H9 (cell line): ENCODE results near the gene CDK10. TPM values are rescaled to one million over a fixed set of nuclear protein-coding genes. Genes with fewer than 3 reads are reported as not detected.

Experiments
- DNase-seq: peaks from one replicate; pipeline ENCODE4 v3.0.0-alpha.2; 2017
- H2AFZ ChIP-seq: one replicate; pipeline ENCODE4 v1.6.1; 2013; ENCODE audit warnings: mild to moderate bottlenecking, low read length, control low read depth, moderate library complexity
- H2AK5ac ChIP-seq: 2 replicates; pipeline ENCODE4 v1.6.1; 2013; ENCODE audit warnings: low read length, control low read depth, mixed read lengths; ENCODE audit not compliant: insufficient read length
- H2BK120ac ChIP-seq: one replicate; pipeline ENCODE4 v1.6.1; 2013; ENCODE audit warnings: low read depth, mild to moderate bottlenecking, low read length, control low read depth, inconsistent platforms; ENCODE audit not compliant: poor library complexity, severe bottlenecking
- H2BK12ac ChIP-seq: 2 replicates; pipeline ENCODE4 v1.6.1; 2013; ENCODE audit warnings: low read length, control low read depth, mixed read lengths, low read depth; ENCODE audit not compliant: insufficient read length
- H2BK15ac ChIP-seq: 2 replicates; pipeline ENCODE4 v1.6.1; 2013; ENCODE audit warnings: low read depth, low read length, control low read depth
- H2BK20ac ChIP-seq: one replicate; pipeline ENCODE4 v1.6.1; 2013; ENCODE audit warnings: low read depth, mild to moderate bottlenecking, low read length, control low read depth, inconsistent platforms; ENCODE audit not compliant: poor library complexity, severe bottlenecking
- H2BK5ac ChIP-seq: 2 replicates; pipeline ENCODE4 v1.6.1; 2013; ENCODE audit warnings: low read length, control low read depth, mixed read lengths; ENCODE audit not compliant: insufficient read length
- H3K14ac ChIP-seq: 2 replicates; pipeline ENCODE4 v1.6.1; 2013; ENCODE audit warnings: low read length, control low read depth; ENCODE audit not compliant: insufficient read depth
- H3K18ac ChIP-seq: 2 replicates; pipeline ENCODE4 v1.6.1; 2013; ENCODE audit warnings: low read depth, mild to moderate bottlenecking, mixed read lengths, low read length, control low read depth; ENCODE audit not compliant: insufficient read length
- H3K23ac ChIP-seq: 2 replicates; pipeline ENCODE4 v1.6.1; 2013; ENCODE audit warnings: low read length, control low read depth, mixed read lengths, low read depth; ENCODE audit not compliant: insufficient read length
- H3K23me2 ChIP-seq: 2 replicates; pipeline ENCODE4 v1.6.1; 2013; ENCODE audit warnings: low read depth, mild to moderate bottlenecking, mixed read lengths, low read length, control low read depth; ENCODE audit not compliant: insufficient read length, poor library complexity, severe bottlenecking
- H3K27ac ChIP-seq: 2 replicates; pipeline ENCODE4 v1.5.1; 2013; ENCODE audit warnings: low read length, control low read depth, mixed read lengths, low read depth; ENCODE audit not compliant: insufficient read length
- H3K27me3 ChIP-seq: 2 replicates; pipeline ENCODE4 v1.6.1; 2013; ENCODE audit warnings: low read length, control low read depth, inconsistent platforms; ENCODE audit not compliant: insufficient read depth
- H3K4ac ChIP-seq: 2 replicates; pipeline ENCODE4 v1.6.1; 2013; ENCODE audit warnings: low read depth, mild to moderate bottlenecking, control low read depth, inconsistent platforms, low read length, moderate library complexity
- H3K4me1 ChIP-seq: 2 replicates; pipeline ENCODE4 v1.6.1; 2013; ENCODE audit warnings: low read length, control low read depth, inconsistent platforms; ENCODE audit not compliant: insufficient read depth
- H3K4me2 ChIP-seq: 2 replicates; pipeline ENCODE4 v1.6.1; 2013; ENCODE audit warnings: low read length, control low read depth, mixed read lengths; ENCODE audit not compliant: insufficient read length, insufficient read depth
- H3K56ac ChIP-seq: 2 replicates; pipeline ENCODE4 v1.6.1; 2013; ENCODE audit warnings: low read depth, mild to moderate bottlenecking, mixed read lengths, low read length, control low read depth; ENCODE audit not compliant: insufficient read length
- H3K79me1 ChIP-seq: 2 replicates; pipeline ENCODE4 v1.6.1; 2013; ENCODE audit warnings: low read depth, mild to moderate bottlenecking, moderate library complexity, low read length, control low read depth, inconsistent platforms; ENCODE audit not compliant: insufficient read depth, poor library complexity, severe bottlenecking
- H3K79me2 ChIP-seq: 2 replicates; pipeline ENCODE4 v1.6.1; 2013; ENCODE audit warnings: low read length, control low read depth, inconsistent platforms; ENCODE audit not compliant: insufficient read depth
- H3K9ac ChIP-seq: 2 replicates; pipeline ENCODE4 v1.6.1; 2013; ENCODE audit warnings: low read length, control low read depth, mixed read lengths; ENCODE audit not compliant: insufficient read length; ENCODE audit errors: extremely low read depth
- H3K9me3 ChIP-seq: one replicate; pipeline ENCODE4 v1.6.1; 2013; ENCODE audit warnings: low read depth, low read length, inconsistent platforms; ENCODE audit not compliant: control insufficient read depth
- H3T11ph ChIP-seq: one replicate; pipeline ENCODE4 v1.6.1; 2013; ENCODE audit warnings: mild to moderate bottlenecking, low read length, control low read depth, inconsistent platforms
- H4K20me1 ChIP-seq: one replicate; pipeline ENCODE4 v1.6.1; 2013; ENCODE audit not compliant: control insufficient read depth, insufficient read length, insufficient read depth
- H4K5ac ChIP-seq: 2 replicates; pipeline ENCODE4 v1.6.1; 2013; ENCODE audit warnings: low read depth, mild to moderate bottlenecking, mixed read lengths, low read length, control low read depth; ENCODE audit not compliant: insufficient read length
- H4K8ac ChIP-seq: replicated peaks from 2 replicates; pipeline ENCODE4 v1.6.1; 2013; ENCODE audit warnings: low read length, control low read depth, mixed read lengths, low read depth; ENCODE audit not compliant: insufficient read length
- H4K91ac ChIP-seq: 2 replicates; pipeline ENCODE4 v1.6.1; 2013; ENCODE audit warnings: low read depth, mild to moderate bottlenecking, moderate library complexity, mixed read lengths, low read length, control low read depth; ENCODE audit not compliant: insufficient read length
- H3K27ac Mint-ChIP-seq, 3 experiments: 2 replicates in 2 of 3; 3 replicates in 1 of 3; pipeline ENCODE4 v1.8.0; 2020 to 2021; ENCODE audit warnings: mixed read lengths in 3 of 3, mild to moderate bottlenecking in 1 of 3, moderate library complexity in 1 of 3
- H3K27me3 Mint-ChIP-seq: 2 replicates; pipeline ENCODE4 v1.8.0; 2021; ENCODE audit warnings: low read depth, mild to moderate bottlenecking, moderate library complexity, mixed read lengths
- H3K36me3 Mint-ChIP-seq, 3 experiments: 2 replicates in 2 of 3; 3 replicates in 1 of 3; pipeline ENCODE4 v1.8.0; 2020 to 2021; ENCODE audit warnings: low read depth in 3 of 3, mixed read lengths in 3 of 3; ENCODE audit not compliant: insufficient read depth in 1 of 3
- H3K4me1 Mint-ChIP-seq, 2 experiments: 2 replicates each; pipeline ENCODE4 v1.8.0; 2020; ENCODE audit warnings: mixed read lengths in 2 of 2
- H3K4me3 Mint-ChIP-seq, 2 experiments: 2 replicates in 1 of 2; 3 replicates in 1 of 2; pipeline ENCODE4 v1.8.0; 2020 to 2021; ENCODE audit warnings: mild to moderate bottlenecking in 2 of 2, mixed read lengths in 2 of 2, moderate library complexity in 1 of 2
- H3K9me3 Mint-ChIP-seq, 2 experiments: 2 replicates in 1 of 2; 3 replicates in 1 of 2; pipeline ENCODE4 v1.8.0; 2020; ENCODE audit warnings: mild to moderate bottlenecking in 2 of 2, mixed read lengths in 2 of 2, moderate library complexity in 1 of 2
- CTCF ChIP-seq: fragments of 200-600 bp; sonication (generic); conservative IDR thresholded peaks from 3 replicates; pipeline ENCODE4 v1.8.0; 2021; ENCODE audit warnings: antibody characterized with exemption, mild to moderate bottlenecking
- WGBS: extraction: QIAGEN DNeasy Blood & Tissue Kit; methylation state at CpG from one replicate; pipeline ENCODE4 v1.1.7; 2013; ENCODE audit warnings: missing lambda C conversion rate, low lambda C conversion rate, mixed read lengths; ENCODE audit not compliant: insufficient read length; ENCODE audit errors: extremely low coverage; 5-methylcytosine and 5-hydroxymethylcytosine counted together
- total RNA-seq: library from RNA; stranded (reverse); gene quantifications from 2 replicates; pipeline ENCODE4 v1.2.1, GENCODE V29; 2021

Gene CDK10
- total RNA-seq, 1 experiment from 2014 or later, result 77.1 TPM

- Histone ChIP-seq H3K18ac (no peak overlapping the region), H4K8ac (no peak overlapping the region), H2BK120ac (no peak overlapping the region), H4K20me1 (no peaks in the 10 kb centered on the region), H2BK12ac (no peak overlapping the region), H3K23ac (no peak overlapping the region), H3K9me3 (no peaks in the 10 kb centered on the region), H3K27me3 (no peaks in the 10 kb centered on the region), H2BK15ac (no peak overlapping the region), H2BK5ac (no peak overlapping the region), H3K4me2 (peak overlapping the region; percentile 42), H3K27ac (no peak overlapping the region), H3K4ac (no peak overlapping the region), H3T11ph (no peak overlapping the region), H3K23me2 (peaks cover 11% of the 10 kb centered on the region), H3K9ac (no peak overlapping the region), H3K4me1 (no peaks in the 10 kb centered on the region), H3K56ac (no peak overlapping the region), H4K91ac (no peak overlapping the region), H2BK20ac (no peak overlapping the region), H3K79me1 (no peaks in the 10 kb centered on the region), H2AFZ (no peak overlapping the region), H3K14ac (peak overlapping the region; percentile 72; the same call in 1 of the 2 replicates), H4K5ac (no peak overlapping the region), H3K79me2 (no peaks in the 10 kb centered on the region), H2AK5ac (no peak overlapping the region)
- WGBS, result no CpG with 5 or more reads among the region's 30 CpGs
- Mint-ChIP-seq H3K36me3 (peaks cover 4 to 25% (median 19%) of the 10 kb centered on the region in 3 experiments; a peak in 6 of 7 replicates), H3K27me3 (peaks cover 24% of the 10 kb centered on the region), H3K27ac (peak overlapping the region in 2 of 3 experiments; percentile 74 to 88; a peak in 2 of 7 replicates), H3K9me3 (no peaks in the 10 kb centered on the region; a peak in 1 of 5 replicates), H3K4me1 (peaks cover 9 to 12% of the 10 kb centered on the region in 2 experiments), H3K4me3 (peak overlapping the region; percentile 76 to 81)
- peak; percentile 62 for TF ChIP-seq CTCF
- DNase-seq, result peak; percentile 100
Observed at GRCh38 chr16:89700100-89700648, 13.7 kb downstream of the CDK10 start.
